ENCODE results near the gene COBL.

- TF ChIP-seq CTCF (conservative IDR thresholded peaks at IDR 0.05; ENCODE audit: low read length) (no peak), EZH2phosphoT487 (IDR thresholded peaks at IDR 0.05; ENCODE audit: borderline replicate concordance) (no peak)
Observed at GRCh38 chr7:51236470-51237132, 80.0 kb downstream of the COBL start.

Data from Loucy (cell line).